Measurements from ENCODE around the gene FRAT1.
A peak's percentile ranks its signal among the peaks of the same experiment; 100 is the strongest.

Gene FRAT1

DNA sequence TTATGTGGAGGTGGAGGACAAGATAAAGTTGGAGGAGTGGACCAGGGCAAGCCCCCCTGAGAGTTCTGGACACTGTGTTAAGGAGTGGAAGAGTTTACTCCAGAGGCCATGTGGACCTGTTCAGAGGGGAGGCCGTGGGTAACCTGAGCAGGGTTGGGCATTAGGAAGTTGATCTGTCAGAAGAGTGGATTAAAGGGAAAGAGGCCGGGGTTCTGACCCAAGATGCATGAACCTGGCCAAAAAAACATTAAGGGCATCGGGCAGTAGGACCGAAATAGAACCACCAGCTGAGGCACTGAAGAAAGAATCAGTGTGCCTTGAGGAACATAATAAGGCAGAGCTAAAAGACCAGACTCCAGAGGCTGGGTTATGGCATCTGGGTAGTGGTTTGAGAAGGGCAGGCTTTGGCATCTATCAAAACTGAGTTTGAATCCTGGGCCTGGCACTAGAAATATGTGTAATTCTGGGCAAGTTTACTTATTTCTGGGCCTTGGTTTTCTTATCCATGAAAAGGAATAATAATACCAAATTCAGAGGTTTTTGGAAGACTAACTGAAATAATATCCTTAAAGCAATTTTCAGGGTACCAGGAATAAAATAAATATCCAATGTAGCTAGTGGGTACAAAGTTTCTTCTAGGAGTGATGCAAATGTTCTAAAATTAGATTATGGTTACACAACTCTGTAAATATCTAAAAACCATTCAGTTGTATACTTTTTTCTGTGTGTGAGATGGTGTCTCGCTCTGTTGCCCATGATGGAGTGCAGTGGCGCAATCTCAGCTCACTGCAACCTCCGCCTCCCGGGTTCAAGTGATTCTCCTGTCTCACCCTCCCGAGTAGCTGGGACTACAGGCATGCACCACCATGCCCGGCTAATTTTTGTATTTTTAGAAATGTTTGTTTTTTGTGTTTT, 10.9 kb upstream of the FRAT1 start:
- DNase-seq = no peak

DNA sequence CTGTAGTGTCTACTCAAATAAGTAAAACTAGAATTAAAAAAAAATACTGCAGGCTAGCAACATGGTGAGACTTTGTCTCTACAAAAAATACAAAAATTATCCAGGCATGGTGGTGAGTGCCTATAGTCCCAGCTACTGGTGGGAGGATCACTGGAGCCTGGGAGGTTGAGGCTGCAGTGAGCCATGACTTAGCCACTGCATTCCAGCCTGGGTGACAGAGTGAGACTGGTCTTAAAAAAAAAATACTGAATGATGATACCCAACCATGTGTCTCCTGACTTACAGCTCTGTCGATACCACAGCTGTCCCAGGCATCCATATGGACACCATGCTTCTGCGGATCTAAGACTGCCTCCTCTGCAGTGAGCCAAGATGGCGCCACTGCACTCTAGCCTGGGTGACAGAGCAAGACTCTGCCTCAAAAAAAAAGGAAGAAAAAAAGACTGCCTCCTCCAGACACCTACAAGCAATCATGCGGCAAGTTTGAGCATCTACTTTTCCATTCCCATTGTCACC, 7.9 kb upstream of the FRAT1 start:
- no peak for DNase-seq

DNA sequence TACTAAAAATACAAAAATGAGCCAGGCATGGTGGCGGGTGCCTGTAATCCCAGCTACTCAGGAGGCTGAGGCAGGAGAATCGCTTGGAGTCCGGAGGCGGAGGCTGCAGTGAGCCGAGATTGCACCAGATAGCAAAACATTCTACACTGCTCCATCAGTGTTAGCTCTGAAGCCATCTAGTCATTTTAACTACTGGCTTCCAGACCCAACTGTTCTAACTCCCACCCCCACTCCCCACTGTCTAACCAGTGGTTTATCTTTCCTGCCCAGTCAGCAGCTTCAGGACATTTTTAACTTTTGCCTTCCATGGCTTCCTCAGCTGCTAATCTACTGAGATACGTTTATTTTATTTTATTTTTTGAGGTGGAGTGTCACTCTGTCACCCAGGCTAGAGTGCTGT, 6.2 kb upstream of the FRAT1 start:
- DNase-seq = no peak

DNA sequence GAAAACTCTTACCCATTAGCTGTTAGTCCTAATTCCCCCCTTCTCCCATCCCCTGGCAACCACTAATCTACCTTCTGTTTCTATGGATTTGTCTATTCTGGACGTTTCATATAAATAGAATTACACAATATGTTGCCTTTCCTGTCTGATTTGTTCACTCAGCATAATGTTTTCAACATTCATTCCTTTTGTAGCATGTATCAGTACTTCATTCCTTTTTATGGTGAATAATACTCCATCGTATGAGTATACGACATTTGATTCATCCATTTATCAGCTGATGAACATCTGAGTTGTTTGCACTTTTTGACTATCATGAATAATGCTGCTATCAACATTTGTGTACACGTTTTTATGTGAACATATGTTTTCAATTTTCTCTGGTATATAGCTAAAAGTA, 4.4 kb upstream of the FRAT1 start:
- DNase-seq = no peak

DNA sequence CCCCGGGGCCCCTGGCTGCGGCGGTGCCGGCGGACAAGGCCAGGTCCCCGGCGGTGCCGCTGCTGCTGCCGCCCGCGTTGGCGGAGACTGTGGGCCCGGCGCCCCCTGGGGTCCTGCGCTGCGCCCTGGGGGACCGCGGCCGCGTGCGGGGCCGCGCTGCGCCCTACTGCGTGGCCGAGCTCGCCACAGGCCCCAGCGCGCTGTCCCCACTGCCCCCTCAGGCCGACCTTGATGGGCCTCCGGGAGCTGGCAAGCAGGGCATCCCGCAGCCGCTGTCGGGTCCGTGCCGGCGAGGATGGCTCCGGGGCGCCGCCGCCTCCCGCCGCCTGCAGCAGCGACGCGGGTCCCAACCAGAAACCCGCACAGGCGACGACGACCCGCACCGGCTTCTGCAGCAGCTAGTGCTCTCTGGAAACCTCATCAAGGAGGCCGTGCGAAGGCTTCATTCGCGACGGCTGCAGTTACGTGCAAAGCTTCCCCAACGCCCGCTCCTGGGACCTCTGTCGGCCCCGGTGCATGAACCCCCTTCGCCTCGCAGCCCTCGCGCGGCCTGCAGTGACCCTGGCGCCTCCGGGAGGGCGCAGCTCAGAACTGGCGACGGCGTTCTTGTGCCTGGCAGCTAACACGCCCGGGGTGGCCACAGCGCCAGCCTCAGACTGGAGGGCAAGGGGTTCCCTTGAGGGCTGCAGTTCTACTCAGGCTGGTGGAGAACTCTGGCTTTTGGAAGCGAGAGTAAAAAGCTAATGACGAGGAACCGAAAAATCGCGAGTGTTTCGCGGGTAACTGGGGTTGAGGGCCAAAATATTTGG, 804 bp downstream of the FRAT1 start:
- peak; percentile 54 for DNase-seq

GRCh38 chr10:97320480-97321031, 1.5 kb downstream of the FRAT1 start:
- no peak for DNase-seq

DNA sequence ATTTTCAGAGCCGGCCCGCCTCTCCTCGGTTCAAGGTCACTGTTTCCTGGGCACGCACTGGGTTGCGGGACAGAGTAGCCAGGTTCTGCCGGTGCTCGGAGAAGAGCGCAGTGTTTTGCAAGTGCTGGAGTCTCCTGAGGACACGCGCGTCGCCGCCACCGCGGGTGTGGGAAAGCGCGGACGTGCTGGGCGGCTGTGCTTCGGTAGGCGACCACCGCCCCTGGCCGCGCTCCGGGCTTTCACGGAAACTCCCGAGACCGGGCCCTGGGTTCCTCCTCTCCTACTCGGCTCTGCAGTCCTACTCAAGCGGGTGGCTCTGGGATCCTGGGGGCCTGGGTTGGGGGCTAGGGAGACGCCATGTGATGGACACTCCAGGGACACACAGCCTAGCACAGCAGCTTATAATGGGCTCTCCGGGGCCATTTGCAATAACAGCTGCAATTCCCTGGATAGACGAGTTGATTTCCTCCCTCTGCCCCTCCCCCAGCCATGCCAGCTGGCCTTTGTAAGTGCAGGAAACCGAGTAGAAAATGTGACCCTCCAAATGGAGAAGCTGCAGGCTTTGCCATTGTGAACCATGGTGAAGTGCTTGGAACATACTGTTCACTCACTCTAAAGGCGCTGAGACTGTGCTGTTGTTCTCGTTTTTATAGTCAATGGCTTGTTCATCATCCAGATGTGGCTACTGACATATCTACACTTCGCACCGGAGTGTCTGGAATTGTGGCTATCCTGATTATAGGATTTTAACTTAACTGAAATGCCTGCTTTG, 2.1 kb downstream of the FRAT1 start:
- peak; percentile 68 for DNase-seq

DNA sequence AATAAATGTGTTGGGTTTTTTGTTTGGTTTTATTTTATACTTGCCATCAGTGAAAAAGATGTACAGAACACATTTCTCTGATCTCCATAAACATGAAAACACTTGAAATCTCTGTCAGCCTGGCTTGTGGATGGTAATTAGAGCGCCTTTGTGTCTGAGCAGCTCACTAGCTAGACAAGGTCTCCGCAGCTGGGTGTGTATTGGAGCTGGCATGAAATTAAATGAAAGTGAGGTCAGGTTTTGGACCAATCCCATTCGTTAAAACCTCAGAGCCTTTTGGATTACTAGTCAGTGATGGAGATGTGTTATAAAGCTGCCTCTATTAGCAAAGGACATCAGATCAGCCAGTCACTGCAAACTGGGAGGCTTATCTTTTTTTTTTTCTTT, 2.7 kb downstream of the FRAT1 start:
- DNase-seq = no peak

DNA sequence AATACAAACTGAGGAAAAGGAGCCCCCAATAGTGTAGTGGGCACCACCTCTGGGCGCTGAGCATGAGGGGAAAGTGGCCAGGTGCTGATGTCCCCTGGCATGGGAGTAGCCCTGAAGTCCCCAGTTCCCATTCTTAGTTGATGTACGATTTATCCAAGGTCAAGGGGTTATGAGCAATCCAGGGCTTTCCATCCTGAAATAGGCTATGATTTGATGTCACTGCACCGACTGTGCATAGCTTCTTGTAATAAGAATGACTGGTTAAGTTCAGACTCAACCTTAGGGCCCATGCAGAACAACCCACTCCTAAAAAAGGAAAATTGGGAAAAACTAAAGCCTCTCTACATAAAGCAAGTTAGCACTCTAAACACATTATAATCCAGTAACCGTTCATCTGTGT, 4.4 kb downstream of the FRAT1 start:
- no peak for DNase-seq

DNA sequence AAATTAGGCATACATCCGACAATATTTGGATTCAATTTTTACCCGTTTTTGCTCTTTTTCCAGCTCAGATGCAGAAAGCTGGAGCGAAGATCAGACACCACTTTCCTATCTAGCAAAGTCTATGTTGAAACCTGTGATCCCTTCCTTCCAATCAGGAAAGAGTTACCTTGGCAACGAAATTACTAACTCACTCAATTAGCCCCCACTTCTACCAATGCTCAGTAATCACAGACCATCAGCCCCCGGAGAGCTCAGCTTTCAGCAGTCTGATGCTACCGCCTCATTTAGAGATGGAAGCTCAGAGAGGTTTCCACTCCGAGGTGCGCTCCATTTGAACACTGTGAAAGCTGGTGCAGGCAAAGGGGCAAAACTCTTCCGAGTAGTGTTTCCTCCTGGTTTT, 6.7 kb downstream of the FRAT1 start:
- no peak for DNase-seq

DNA sequence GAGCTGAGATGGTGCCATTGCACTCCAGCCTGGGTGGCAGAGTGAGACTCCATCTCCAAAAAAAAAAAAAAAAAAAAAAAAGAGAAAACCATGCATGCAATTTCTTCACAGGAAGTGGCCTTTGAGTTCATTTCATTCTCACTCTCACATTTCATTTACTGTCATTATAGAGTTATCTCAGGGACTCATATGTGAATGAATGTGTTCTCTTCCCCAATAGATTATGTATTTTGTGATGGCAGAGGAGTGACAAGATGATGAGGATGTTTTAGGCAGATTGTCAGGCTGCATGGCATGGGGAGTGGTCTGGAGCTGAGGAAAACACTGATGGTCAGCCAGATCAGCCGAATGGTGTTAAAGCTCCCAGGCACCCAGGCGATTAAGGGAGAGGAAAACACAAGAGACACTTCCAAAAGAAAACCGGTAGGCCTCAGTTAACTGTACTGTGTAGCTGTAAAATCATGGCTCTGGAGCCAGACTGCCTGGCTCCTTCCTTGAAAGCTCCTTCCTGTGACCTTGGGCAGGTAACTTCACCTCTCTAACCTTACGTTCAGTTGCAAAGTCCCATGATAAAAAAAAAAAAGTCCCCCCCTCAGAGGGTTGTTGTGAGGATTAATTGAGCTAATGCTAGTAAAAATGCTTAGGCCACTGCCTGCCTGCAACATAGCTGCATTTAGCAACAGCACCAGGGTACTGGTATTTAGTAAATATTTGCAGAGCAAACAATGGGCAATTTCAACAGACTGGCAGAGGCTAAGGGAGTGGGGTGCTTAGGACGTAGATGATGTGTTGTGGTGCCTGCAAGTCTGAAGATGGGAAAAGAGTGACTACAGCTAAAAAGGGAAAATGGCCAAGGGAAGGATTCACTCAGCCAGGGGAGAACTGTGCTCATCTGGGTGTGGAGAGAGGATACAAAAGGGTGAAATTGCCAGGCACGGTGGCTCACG, 8.6 kb downstream of the FRAT1 start:
- DNase-seq = no peak

DNA sequence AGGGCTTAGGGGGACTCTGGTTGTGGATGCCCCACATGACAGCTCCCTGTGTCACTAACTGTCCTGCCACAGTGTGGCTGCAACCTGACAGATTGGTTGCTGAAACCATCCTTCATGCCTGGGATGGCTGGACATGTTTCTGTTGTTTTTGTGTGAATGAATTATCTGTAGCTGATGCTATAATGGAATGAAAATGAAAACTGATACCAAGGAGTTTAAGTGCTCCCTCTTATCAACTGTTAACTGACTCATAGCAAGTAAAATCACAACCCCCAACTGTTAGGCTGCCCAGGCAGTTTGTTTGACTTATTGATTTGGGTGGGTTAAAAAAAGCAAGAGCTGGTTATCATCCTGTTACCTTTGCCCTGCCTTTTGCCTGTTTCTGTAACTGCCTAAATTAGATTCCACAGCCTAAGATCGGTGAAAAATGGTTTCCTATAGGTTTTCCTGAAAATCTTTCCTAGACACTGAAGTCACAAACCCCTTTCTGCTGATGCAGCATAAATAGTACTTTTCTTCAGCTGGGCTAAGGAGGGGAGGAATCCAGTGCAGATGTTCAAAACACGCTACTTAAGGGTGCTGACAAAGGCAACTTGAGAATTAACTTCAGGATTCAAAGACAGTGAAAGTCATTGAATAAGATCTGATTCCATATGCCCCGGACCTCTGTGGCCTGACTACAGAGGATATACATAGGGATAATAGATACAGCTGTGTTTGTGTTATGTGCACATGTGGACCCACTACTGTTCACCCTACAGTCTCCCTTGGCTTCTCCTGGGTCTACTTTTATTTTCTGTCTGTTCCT, 9.8 kb downstream of the FRAT1 start:
- no peak for DNase-seq

DNA sequence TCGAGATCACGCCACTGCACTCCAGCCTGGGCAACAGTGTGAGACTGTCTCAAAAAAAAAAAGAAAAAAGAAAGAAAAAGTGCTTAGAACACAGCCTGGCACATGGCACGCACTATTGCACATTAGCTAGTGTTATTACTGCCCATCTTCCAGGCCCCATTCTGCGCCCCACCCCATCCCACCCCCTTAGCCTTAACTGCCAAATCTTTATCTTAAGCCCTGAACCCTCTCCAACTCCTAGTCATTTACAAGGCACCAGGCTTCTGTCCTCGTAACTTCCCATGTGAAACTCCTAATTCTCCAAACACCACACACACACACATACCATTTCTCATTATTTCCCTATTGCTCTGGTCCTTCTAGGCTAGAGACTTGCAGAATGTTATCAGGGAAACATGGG, 10.7 kb downstream of the FRAT1 start:
- DNase-seq = no peak

- DNase-seq = no peak
These were observed 12.2 kb downstream of the FRAT1 start for GRCh38 chr10:97331153-97331703.

DNA sequence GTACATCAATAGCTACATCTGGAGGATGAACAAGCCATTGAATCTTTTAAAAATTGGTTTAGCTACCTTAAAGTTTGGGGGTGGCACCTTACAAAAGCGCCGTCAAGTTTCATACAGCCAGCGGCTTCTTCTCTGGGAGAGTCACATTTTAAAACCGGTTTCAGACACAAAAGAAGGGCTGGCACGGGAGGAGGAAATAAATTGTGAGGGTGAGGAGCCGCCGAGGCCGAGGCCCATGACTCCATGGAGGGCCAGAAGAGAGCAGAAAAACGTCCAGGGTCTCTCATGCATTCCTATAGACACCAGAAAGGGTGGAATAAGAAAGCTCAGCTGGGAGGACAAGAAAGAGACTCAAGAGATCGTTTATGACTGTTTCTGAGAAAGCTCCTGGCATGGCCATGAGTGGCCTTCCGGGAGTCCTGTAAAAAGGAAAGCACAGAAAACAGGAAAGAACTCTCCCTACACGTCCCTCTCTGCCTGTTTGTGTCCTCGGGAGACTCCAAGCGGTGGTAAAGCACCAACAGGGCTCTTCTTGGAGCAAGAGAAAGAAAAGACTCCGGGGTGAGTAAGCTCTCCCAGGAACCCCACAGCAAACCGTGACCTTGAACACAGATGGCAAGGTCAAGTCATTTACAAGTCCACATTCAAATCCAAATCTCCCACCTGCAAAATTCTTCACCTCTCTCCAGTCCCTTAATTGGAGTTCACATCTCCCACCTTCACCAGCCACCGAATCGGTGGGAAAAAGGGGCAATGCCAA, 13.7 kb downstream of the FRAT1 start:
- DNase-seq = peak; percentile 49

DNA sequence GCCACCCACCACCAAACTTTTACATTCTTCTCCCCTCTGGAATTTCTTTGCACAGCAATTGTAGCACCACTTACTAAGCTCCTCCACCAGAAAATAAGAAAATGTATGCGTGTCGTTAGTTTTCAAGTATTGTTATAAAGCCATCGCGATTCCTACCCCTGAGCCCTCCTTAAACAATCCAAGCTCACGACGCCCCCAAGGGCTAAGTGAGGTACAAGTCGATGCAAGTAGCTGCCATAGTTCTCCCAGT, 14.2 kb downstream of the FRAT1 start:
- DNase-seq = no peak

- peak; percentile 53 for DNase-seq
These were observed 14.7 kb downstream of the FRAT1 start for GRCh38 chr10:97333601-97334369.

DNA sequence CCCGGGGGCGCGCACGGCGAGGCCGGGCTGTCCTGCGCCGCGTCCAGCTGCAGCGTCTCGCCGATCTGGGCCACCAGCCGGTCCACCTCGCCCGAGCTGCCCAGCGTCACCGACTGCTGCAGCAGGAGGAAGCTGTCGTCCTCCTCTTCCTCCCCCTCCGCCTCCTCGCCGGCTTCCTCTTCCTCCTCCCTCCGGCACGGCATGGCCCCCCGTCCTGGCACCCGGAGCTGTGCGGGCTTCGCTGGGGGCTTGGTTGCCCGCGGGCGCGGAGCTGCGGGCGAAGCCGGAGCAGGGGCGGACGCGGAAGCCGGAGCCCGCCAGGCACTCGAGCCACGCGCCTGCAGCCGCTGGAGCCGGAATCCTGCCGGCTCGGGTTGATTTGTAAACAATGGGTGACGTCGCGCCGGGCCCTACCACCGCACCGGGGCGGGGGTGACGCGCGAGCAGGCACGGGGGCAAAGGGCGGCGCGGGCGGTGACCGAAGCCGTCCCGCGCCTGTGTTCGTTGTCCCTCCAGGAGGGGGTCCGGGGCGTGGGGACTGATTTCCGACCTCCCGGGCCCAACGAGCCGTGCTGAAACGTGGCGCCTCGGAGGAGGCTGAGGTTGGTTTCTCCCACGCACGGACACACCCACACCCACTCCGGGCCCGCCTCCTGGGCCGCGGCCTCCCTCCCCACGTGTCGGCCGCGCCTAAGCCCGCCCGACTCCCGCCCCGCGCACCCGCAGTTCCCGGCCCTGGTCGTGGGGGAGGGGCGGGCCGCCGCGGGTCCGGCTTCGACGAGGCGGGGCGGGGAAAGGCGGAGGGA, 15.5 kb downstream of the FRAT1 start, which contains the start of gene FRAT2:
Gene FRAT2, minus strand, starts transcription at position 360 of the 806 bp plus-strand sequence. Its CDS starts 157 bp downstream, at position 203.
- peak; percentile 95 for DNase-seq

All from left hindlimb (tissue), 1 donor.